ENCODE measurements around the gene KIAA0232. TPM values are rescaled to one million over a fixed set of nuclear protein-coding genes. Genes with fewer than 3 reads are reported as not detected.
"Not testable (repeated sequence)": the region's sequence is repeated elsewhere in the genome, so short reads cannot be mapped to it uniquely, and the experiment has no call there.

Gene KIAA0232
- polyA plus RNA-seq, 4 donors = 36.4 to 43.8 (median 40.0) TPM

- DNase-seq (ENCODE audit: low read depth in 4 of 4, low spot score in 2 of 4) = no peak
Observed at GRCh38 chr4:6773616-6774540, 8.6 kb upstream of the KIAA0232 start.

DNA sequence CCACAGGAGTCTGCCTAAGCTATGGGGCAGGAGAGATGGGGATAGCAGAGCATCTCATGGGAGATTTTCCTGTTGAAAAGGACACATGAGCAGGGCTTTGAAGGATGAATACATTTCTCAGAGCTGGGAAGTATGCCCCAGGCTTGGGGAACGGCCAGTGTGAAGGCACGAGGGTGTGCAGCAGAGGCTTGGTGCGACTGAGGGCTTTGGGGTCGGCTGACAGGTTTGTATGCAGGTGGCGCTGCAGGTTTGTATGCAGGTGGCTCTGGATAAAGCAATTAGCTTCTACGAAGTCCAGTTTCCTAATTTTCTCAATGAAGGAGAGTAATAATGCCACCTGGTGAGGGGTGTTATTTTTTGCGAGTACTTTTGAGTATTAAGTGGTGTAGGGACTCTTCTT lies 6.8 kb upstream of the KIAA0232 start:
- DNase-seq (ENCODE audit: low read depth in 4 of 4, low spot score in 2 of 4) = no peak

GRCh38 chr4:6776920-6777635 lies 5.4 kb upstream of the KIAA0232 start:
- DNase-seq (ENCODE audit: low read depth in 4 of 4, low spot score in 2 of 4) = no peak

- DNase-seq (ENCODE audit: low read depth in 4 of 4, low spot score in 2 of 4) = no peak
Observed at GRCh38 chr4:6777636-6778281, 4.8 kb upstream of the KIAA0232 start.

DNA sequence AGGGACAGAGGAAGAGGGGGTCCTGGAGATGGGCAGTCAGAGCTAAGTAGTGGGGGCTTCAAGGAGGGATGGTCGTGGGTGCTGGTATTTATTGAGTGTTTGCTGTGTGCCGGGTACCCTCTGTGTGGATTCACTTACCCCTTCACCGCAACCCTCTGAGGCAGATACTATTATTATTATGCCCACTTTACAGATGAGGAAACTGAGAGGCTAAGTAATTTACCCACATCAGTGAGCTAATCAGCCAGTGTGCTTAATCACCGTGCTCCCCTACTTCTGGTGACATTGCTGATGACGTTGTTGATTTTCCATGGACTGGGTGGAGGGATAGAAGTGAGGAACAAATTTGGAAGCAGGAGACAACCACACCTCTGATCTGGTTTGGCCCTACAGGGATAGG lies 4.1 kb upstream of the KIAA0232 start:
- no peak for DNase-seq (ENCODE audit: low read depth in 4 of 4, low spot score in 2 of 4)

GRCh38 chr4:6779667-6780565 lies 2.6 kb upstream of the KIAA0232 start:
- DNase-seq (ENCODE audit: low read depth in 4 of 4, low spot score in 2 of 4) = no peak

DNA sequence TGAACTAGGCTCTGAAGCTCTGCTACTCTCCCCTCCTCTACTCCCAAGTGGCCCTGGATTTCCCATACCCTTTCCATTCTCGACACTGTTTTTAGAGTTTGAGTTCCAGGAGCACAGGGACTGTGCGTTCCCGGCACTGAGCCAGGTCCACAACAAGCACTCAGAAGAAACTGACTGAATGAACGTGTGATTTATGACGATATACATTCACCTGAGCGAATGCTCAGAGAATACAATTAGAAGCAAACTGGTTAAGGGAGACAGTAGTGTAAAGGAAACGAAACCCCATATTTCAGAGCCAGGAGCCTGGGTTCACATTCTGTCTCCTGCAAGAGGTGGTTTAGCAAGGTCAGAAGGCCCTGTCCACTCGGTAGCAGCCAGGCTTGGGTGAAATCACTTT lies 1.4 kb upstream of the KIAA0232 start:
- DNase-seq (ENCODE audit: low read depth in 4 of 4, low spot score in 2 of 4) = no peak

GRCh38 chr4:6781561-6781960 lies 966 bp upstream of the KIAA0232 start:
- no peak for DNase-seq (ENCODE audit: low read depth in 4 of 4, low spot score in 2 of 4)

- no peak for DNase-seq (ENCODE audit: low read depth in 4 of 4, low spot score in 2 of 4)
Observed at GRCh38 chr4:6782846-6783110, 251 bp downstream of the KIAA0232 start.

DNA sequence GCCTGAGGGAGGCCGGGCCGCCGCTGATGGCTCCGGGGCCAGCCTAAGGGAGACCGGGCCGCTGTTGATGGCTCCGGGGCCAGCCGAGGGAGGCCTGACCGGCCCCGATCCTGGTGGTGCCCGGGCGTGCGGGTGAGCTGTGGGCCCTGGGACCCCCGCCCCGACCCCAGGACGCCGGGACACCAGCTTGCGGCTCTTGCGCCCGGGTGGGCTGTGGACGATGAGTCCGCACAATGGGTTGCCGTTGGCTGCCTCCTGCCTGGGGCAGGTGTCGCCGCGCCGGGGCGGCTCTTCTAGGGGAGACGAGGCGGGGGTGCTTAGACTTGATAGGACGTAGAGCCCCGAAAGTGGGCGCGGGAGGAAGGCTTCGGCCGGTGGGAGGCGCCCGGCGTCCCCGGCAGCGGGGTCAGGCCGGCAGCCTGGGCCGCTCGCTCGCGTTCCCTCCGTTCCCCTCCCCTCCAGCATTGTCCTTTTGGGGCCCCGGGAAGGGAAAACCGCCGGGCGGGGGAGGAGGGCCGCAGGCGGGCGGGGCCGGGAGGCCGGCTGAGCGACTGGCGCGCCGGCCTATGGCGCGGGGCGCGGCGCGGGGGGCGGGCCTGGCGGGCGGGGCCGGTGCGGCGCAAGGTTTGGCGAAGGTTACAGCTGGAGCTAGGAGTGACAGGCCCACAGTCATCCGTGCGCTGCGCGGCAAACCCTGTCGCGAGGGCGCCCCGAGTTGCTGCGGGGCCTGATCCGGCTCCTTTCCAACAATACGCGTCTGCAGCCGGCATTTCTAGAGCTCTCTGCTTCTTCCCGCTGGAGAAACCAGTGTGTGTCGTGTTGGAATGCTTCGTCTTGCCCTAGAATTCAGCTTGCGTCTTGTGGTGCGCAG lies 819 bp downstream of the KIAA0232 start:
- DNase-seq (ENCODE audit: low read depth in 4 of 4, low spot score in 2 of 4) = peak; percentile 75 to 89 (median 82)

DNA sequence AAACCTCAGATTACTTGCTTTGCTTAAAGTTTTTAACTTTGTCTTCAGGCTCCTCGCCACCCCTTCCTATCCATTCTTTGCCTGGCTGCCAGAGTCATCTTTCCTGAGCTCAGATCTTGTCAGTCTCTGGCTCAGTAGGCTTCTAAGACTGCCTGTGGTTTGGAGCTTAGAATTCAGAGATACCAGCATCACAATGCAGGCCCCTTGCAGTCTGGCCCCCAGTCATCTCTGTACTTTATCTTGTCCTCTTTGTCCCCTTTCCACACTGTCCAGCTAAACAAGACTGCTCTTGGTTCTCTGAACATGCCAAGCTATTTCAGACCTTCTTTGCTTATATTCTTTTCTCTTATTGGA lies 3.0 kb downstream of the KIAA0232 start:
- no peak for DNase-seq (ENCODE audit: low read depth in 4 of 4, low spot score in 2 of 4)

DNA sequence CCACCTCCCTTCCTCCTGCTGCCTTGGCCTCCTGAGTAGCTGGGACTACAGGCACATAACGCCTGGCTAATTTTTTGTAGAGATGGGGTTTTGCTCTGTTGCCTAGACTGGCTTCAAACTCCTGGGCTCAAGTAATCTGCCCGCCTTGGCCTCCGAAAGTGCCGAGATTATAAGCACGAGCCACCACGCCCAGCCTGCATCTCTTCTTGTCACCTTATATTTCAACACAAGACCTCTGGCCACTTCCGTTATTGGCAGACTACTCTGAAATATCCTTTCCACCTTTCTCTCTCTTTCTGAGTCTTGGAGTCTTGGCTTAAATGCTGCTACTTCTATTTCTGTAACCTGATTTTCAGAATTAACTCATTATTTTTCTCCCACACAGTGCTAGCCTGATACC lies 5.6 kb downstream of the KIAA0232 start:
- no peak for DNase-seq (ENCODE audit: low read depth in 4 of 4, low spot score in 2 of 4)

- not testable (repeated sequence) for DNase-seq (ENCODE audit: low read depth in 4 of 4, low spot score in 2 of 4)
Observed at GRCh38 chr4:6791245-6791644, 8.7 kb downstream of the KIAA0232 start.

DNA sequence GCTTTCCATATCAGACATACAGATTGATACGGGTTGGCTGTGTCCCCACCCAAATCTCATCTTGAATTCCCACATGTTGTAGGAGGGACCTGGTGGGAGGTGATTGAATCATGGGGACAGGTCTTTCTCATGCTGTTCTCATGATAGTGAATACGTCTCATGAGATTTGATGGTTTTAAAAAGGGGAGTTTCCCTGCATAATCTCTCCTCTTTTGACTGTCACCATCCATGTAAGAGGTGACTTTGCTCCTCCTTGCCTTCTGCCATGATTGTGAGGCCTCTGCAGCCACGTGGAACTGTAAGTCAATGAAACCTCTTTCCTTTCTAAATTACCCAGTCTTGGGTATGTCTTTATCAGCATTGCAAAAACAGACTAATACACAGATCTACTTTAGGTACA lies 9.3 kb downstream of the KIAA0232 start:
- not testable (repeated sequence) for DNase-seq (ENCODE audit: low read depth in 4 of 4, low spot score in 2 of 4)

- no peak for DNase-seq (ENCODE audit: low read depth in 4 of 4, low spot score in 2 of 4)
Observed at GRCh38 chr4:6794189-6794588, 11.7 kb downstream of the KIAA0232 start.

- DNase-seq (ENCODE audit: low read depth in 4 of 4, low spot score in 2 of 4) = no peak
Observed at GRCh38 chr4:6795821-6796220, 13.3 kb downstream of the KIAA0232 start.

DNA sequence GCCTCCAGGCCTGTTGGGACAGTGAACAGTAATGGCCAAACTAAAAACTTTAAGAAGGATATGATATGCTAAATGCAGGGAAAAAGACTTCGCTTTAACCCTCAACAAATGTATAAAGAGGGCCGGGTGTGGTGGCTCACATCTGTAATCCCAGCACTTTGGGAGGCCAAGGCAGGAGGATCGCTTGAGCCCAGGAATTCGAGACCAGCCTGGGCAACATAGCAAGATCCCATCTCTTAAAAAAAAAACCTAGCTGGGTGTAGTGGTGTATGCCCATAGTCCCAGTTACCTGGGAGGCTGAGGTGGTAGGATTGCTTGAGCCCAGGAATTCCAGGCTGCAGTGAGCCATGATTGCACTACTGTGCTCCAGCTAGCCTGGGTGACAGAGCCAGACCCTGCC lies 14.8 kb downstream of the KIAA0232 start:
- not testable (repeated sequence) for DNase-seq (ENCODE audit: low read depth in 4 of 4, low spot score in 2 of 4)

DNA sequence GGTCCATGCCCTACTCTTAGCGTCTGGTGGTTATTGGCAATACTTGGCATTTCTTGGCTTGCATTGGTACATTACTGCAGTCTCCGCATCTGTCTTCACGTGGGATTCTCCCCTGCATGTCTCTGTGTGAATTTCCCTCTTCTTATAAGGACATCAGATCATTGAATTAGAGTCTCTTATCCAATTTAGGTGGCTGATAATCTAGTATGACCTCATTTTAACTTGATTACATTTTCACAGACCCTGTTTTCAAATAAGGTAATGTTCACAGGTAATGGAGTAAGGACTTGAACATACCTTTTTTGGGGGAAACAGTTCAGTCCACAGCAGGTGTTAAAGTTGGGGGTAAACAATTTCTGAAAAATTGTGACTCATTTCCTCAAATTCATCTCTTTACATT lies 16.6 kb downstream of the KIAA0232 start:
- DNase-seq (ENCODE audit: low read depth in 4 of 4, low spot score in 2 of 4) = no peak

- no peak for DNase-seq (ENCODE audit: low read depth in 4 of 4, low spot score in 2 of 4)
Observed at GRCh38 chr4:6802025-6802424, 19.5 kb downstream of the KIAA0232 start.

GRCh38 chr4:6802626-6803025 lies 20.1 kb downstream of the KIAA0232 start:
- no peak for DNase-seq (ENCODE audit: low read depth in 4 of 4, low spot score in 2 of 4)
